ENCODE data around the gene SLC16A5. TPM values are rescaled to one million over a fixed set of nuclear protein-coding genes. Genes with fewer than 3 reads are reported as not detected.

Gene SLC16A5
- total RNA-seq, 1 experiment from 2014 or later = 70.2 TPM

GRCh38 chr17:75109407-75110233 lies 21.9 kb downstream of the SLC16A5 start, which contains the start of gene ARMC7:
ARMC7 (plus strand) TSS chr17:75109969; CDS start chr17:75110289, 320 bp downstream.
- Histone ChIP-seq H3K9me2 (ENCODE audit: insufficient read depth) (no peaks in the 10 kb centered on the region), H3K36me3 (ENCODE audit: low read depth) (peaks cover 5% of the 10 kb centered on the region; the same call in 1 of the 2 replicates), H3K9me3 (ENCODE audit: insufficient read depth, low read depth) (no peaks in the 10 kb centered on the region), H3F3A (ENCODE audit: insufficient read depth, low read depth) (peaks cover 80% of the 10 kb centered on the region), H3K4me1 (replicated peaks; ENCODE audit: insufficient read depth) (peaks cover 12% of the 10 kb centered on the region; the same call in 1 of the 2 replicates), H2AFZ (peak within 1 kb of the TSS; percentile 42), H3K79me2 (ENCODE audit: low read depth) (peaks cover 25% of the 10 kb centered on the region), H3K27me3 (ENCODE audit: insufficient read depth, low read depth) (no peaks in the 10 kb centered on the region), H3K4me3 (peak within 1 kb of the TSS; percentile 59), H4K20me1 (ENCODE audit: insufficient read depth) (no peaks in the 10 kb centered on the region), H3K27ac (peak within 1 kb of the TSS; percentile 44; the same call in 1 of the 2 replicates), H3K4me2 (peak within 1 kb of the TSS; percentile 95)
- DNase-seq = peak; percentile 69 to 92
- no peak for TF ChIP-seq CTCF (conservative IDR thresholded peaks at IDR 0.05)
- TF ChIP-seq EZH2 (IDR thresholded peaks at IDR 0.05; ENCODE audit: low read depth) = no peak
- ChIA-PET POLR2A (ENCODE audit: unreplicated experiment) (no interaction called here), CTCF (interaction anchor here (0.6 to 1.8 kb wide), 5 partner anchors 20 to 148 kb away, joined by 3 to 21 read pairs (median 3); no protein-coding TSS in a partner anchor)
- BruUV-seq (replicated peaks) = TSS peak; percentile 97
- intact Hi-C loops (cut with micrococcal nuclease; ENCODE audit: unreplicated experiment) = loop anchor here (1.0 to 2.0 kb wide), 3 partner anchors 13 to 49 kb away; no protein-coding TSS in a partner anchor

GRCh38 chr17:75110234-75110937 lies 22.6 kb downstream of the SLC16A5 start:
- intact Hi-C loops (cut with micrococcal nuclease; ENCODE audit: unreplicated experiment) = loop anchor here (1.0 kb wide), 1 partner anchor 41 kb away; no protein-coding TSS in a partner anchor
- Histone ChIP-seq H4K20me1 (ENCODE audit: insufficient read depth) (no peaks in the 10 kb centered on the region), H3K4me3 (peak overlapping the region; percentile 59), H3K4me1 (replicated peaks; ENCODE audit: insufficient read depth) (peaks cover 7% of the 10 kb centered on the region; the same call in 1 of the 2 replicates), H3K27ac (0 out of 2 replicates have a peak overlapping the region, but pooled peaks have one; percentile 7), H3K36me3 (ENCODE audit: low read depth) (peaks cover 5% of the 10 kb centered on the region; the same call in 1 of the 2 replicates), H3K9me3 (ENCODE audit: insufficient read depth, low read depth) (no peaks in the 10 kb centered on the region), H3K27me3 (ENCODE audit: insufficient read depth, low read depth) (no peaks in the 10 kb centered on the region), H3K79me2 (ENCODE audit: low read depth) (peaks cover 33% of the 10 kb centered on the region), H2AFZ (peak overlapping the region; percentile 42; the same call in 1 of the 2 replicates), H3K4me2 (peak overlapping the region; percentile 95), H3F3A (ENCODE audit: insufficient read depth, low read depth) (peaks cover 78% of the 10 kb centered on the region), H3K9me2 (ENCODE audit: insufficient read depth) (no peaks in the 10 kb centered on the region)
- TF ChIP-seq EZH2 (IDR thresholded peaks at IDR 0.05; ENCODE audit: low read depth) (no peak), CTCF (conservative IDR thresholded peaks at IDR 0.05) (no peak)
- TSS peak; percentile 15 for BruUV-seq (replicated peaks)
- CTCF ChIA-PET = interaction anchor here (0.6 to 1.8 kb wide), 5 partner anchors 21 to 149 kb away, joined by 3 to 21 read pairs (median 3); partner anchors contain the start of gene NT5C
- peak; percentile 57 for DNase-seq
- POLR2A ChIA-PET (ENCODE audit: unreplicated experiment) = no interaction called here

GRCh38 chr17:75111777-75112335 lies 24.1 kb downstream of the SLC16A5 start:
- Histone ChIP-seq H3K4me1 (replicated peaks; ENCODE audit: insufficient read depth) (peaks cover 7% of the 10 kb centered on the region; the same call in 1 of the 2 replicates), H3F3A (ENCODE audit: insufficient read depth, low read depth) (peaks cover 63% of the 10 kb centered on the region), H3K79me2 (ENCODE audit: low read depth) (peaks cover 35% of the 10 kb centered on the region), H3K27me3 (ENCODE audit: insufficient read depth, low read depth) (no peaks in the 10 kb centered on the region), H4K20me1 (ENCODE audit: insufficient read depth) (no peaks in the 10 kb centered on the region), H2AFZ (no peak overlapping the region), H3K36me3 (ENCODE audit: low read depth) (peaks cover 4% of the 10 kb centered on the region; the same call in 1 of the 2 replicates), H3K9me3 (ENCODE audit: insufficient read depth, low read depth) (no peaks in the 10 kb centered on the region), H3K9me2 (ENCODE audit: insufficient read depth) (no peaks in the 10 kb centered on the region), H3K27ac (0 out of 2 replicates have a peak overlapping the region, but pooled peaks have one; percentile 0), H3K4me3 (no peak overlapping the region), H3K4me2 (peak overlapping the region; percentile 39)
- no peak for DNase-seq
- intact Hi-C loops (cut with micrococcal nuclease; ENCODE audit: unreplicated experiment) = loop anchor here (2.0 kb wide), 1 partner anchor 151 kb away; no protein-coding TSS in a partner anchor
- ChIA-PET CTCF (interaction anchor here (0.6 kb wide), 2 partner anchors 151 to 169 kb away, joined by 4 to 7 read pairs; no protein-coding TSS in a partner anchor), POLR2A (ENCODE audit: unreplicated experiment) (no interaction called here)
- no peak for TF ChIP-seq CTCF (conservative IDR thresholded peaks at IDR 0.05)
- TF ChIP-seq EZH2 (IDR thresholded peaks at IDR 0.05; ENCODE audit: low read depth) = no peak
- BruUV-seq (replicated peaks) = no TSS peak

Measured in PC-9 (cell line).